OCI-LY3 (cell line): ENCODE measurements around the gene GDF9.

Experiments
- H2AFZ ChIP-seq: fragments of 200-600, 300-600 bp; shearing (Covaris generic); 2 replicates; pipeline ENCODE4 v1.6.0; 2014; ENCODE audit warnings: antibody characterized with exemption, low read depth, low read length
- H3K27ac ChIP-seq: fragments of 200-600, 300-600 bp; sonication (generic); 2 replicates; pipeline ENCODE4 v1.5.1; 2014; ENCODE audit warnings: mild to moderate bottlenecking, low read length, moderate library complexity, mixed read lengths
- H3K27me3 ChIP-seq: fragments of 200-600, 300-600 bp; sonication (generic); 2 replicates; pipeline ENCODE4 v1.6.1; 2014; ENCODE audit warnings: low read depth, low read length, mixed read lengths
- H3K36me3 ChIP-seq: fragments of 200-600, 300-600 bp; sonication (generic); replicated peaks from 2 replicates; pipeline ENCODE3; 2014; ENCODE audit warnings: low read depth, low read length, mixed read lengths
- H3K4me1 ChIP-seq: fragments of 300-600, 200-600 bp; sonication (generic); 2 replicates; pipeline ENCODE4 v1.6.1; 2014; ENCODE audit warnings: low read length, mixed read lengths
- H3K4me2 ChIP-seq: fragments of 200-600, 300-600 bp; sonication (generic); 2 replicates; pipeline ENCODE4 v1.6.1; 2014; ENCODE audit warnings: low read length, mixed read lengths
- H3K4me3 ChIP-seq: fragments of 300-600, 200-600 bp; sonication (generic); 2 replicates; pipeline ENCODE4 v1.5.1; 2014; ENCODE audit warnings: antibody characterized with exemption, mild to moderate bottlenecking, low read length, moderate library complexity
- H3K79me2 ChIP-seq: fragments of 300-600, 200-600 bp; shearing (Covaris generic); 2 replicates; pipeline ENCODE4 v1.6.1; 2014; ENCODE audit warnings: mild to moderate bottlenecking, low read length, mixed read lengths
- H3K9ac ChIP-seq: fragments of 300-600, 200-600 bp; shearing (Covaris generic); 2 replicates; pipeline ENCODE4 v1.6.0; 2014; ENCODE audit warnings: mild to moderate bottlenecking, low read length, moderate library complexity
- H3K9me3 ChIP-seq: fragments of 200-600, 300-600 bp; shearing (Covaris generic); 2 replicates; pipeline ENCODE4 v1.6.1; 2014; ENCODE audit warnings: low read length, mixed read lengths; ENCODE audit not compliant: insufficient read depth
- H4K20me1 ChIP-seq: fragments of 200-600, 300-600 bp; sonication (generic); 2 replicates; pipeline ENCODE4 v1.6.1; 2016; ENCODE audit warnings: low read length, mixed read lengths; ENCODE audit not compliant: insufficient read depth
- EZH2phosphoT487 ChIP-seq: fragments of 200-600 bp; shearing (Covaris generic); IDR thresholded peaks from 2 replicates; pipeline ENCODE4 v1.6.1; 2018; ENCODE audit warnings: antibody characterized with exemption, mixed run types, low read depth
- TF ChIP-seq, protein P1 (sequence below): fragments of 200-600, 300-600 bp; sonication (generic); IDR thresholded peaks from 2 replicates; pipeline ENCODE4 v1.5.1; 2014; ENCODE audit warnings: antibody characterized with exemption, low read length, low read depth

The GDF9 gene

DNA sequence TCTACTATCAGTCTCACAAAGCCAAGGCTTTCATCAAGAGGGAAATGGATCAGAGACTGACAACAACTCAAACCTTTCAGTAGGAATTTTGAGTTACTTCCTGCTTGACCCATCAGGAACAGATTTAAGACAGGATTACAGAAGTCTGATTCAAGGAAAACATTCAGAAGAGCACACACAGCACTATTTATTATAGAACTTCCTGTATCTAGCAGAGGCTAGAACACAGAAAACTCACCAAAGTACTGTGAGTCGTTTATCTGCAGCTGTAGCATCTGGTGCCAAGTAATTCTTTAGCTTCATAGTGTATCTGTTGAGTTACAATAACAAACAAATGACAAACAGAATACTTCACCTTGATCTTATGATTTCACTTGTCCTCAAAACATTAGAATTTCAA is 21.0 kb upstream of the GDF9 start:
- H3K36me3 ChIP-seq = peaks cover 16% of the 10 kb centered on the region

DNA sequence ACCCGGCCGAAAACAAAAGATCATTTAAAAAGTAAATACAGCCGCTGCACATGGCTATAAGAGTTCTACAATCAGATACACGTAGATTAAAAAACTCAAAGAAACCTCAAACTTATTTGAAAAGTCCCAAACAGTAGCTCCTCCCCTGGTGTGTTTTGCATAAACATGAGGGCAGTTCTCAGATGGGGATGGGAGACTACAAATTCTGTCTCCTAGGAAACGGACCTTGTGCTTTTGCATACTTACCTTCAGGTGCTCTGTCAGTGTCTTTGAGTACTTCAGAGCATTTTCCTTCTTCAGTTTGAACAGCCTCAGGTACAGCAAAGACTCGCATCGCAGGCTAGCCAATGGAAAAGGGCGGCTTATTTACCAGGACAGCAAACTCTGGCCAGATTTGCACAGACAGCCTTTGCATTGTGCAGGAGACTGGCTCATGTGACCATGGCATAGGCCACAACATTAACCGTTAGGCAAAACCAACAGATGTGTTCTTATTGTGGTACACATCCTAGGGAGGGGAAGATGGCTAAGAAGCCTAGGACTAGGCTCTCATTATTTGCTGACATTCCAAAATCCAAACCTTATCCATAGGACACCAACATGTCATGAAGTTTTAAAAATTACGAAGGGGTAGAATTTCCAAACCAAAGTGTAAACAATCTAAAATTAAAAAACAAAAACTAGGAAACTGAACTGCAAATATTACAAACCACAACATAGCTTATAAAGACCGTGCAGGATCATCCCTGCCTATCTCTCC is 20.0 kb upstream of the GDF9 start:
- Histone ChIP-seq H3K4me3 (no peak overlapping the region), H3K27ac (no peak overlapping the region)
- TF ChIP-seq EZH2phosphoT487 = no peak
- TF ChIP-seq, protein P1, sequence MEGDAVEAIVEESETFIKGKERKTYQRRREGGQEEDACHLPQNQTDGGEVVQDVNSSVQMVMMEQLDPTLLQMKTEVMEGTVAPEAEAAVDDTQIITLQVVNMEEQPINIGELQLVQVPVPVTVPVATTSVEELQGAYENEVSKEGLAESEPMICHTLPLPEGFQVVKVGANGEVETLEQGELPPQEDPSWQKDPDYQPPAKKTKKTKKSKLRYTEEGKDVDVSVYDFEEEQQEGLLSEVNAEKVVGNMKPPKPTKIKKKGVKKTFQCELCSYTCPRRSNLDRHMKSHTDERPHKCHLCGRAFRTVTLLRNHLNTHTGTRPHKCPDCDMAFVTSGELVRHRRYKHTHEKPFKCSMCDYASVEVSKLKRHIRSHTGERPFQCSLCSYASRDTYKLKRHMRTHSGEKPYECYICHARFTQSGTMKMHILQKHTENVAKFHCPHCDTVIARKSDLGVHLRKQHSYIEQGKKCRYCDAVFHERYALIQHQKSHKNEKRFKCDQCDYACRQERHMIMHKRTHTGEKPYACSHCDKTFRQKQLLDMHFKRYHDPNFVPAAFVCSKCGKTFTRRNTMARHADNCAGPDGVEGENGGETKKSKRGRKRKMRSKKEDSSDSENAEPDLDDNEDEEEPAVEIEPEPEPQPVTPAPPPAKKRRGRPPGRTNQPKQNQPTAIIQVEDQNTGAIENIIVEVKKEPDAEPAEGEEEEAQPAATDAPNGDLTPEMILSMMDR = no peak

More for the DNA sequence above, 21.0 kb upstream of the GDF9 start:
- Histone ChIP-seq H4K20me1 (no peaks in the 10 kb centered on the region), H3K79me2 (no peaks in the 10 kb centered on the region), H3K9ac (no peak overlapping the region), H3K4me2 (no peak overlapping the region), H3K27me3 (no peaks in the 10 kb centered on the region), H3K4me1 (peaks cover 8% of the 10 kb centered on the region), H3K27ac (no peak overlapping the region), H3K9me3 (no peaks in the 10 kb centered on the region), H2AFZ (no peak overlapping the region), H3K4me3 (no peak overlapping the region)
- TF ChIP-seq, protein P1 = no peak
- no peak for TF ChIP-seq EZH2phosphoT487

DNA sequence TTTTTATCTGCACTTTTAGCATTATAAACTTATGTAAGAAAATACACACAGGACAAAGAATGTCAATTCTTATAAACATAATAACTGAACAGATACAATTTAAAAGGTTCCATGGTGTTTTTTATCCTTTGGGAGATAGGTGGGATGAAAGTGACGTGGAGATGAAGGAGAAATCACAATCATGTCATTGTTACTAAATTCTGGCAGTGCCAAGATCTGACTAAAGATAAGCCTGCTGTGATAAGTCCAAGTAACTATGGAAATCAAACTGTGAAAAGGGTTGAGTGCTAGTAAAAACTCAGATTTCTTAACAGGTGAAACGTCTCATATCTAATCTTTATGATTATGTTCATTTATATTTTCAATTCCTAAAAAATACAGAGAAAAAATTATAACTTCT is 18.3 kb upstream of the GDF9 start:
- no peak for TF ChIP-seq EZH2phosphoT487
- TF ChIP-seq, protein P1 = no peak
- Histone ChIP-seq H3K4me1 (peaks cover 8% of the 10 kb centered on the region), H3K27me3 (no peaks in the 10 kb centered on the region), H3K4me3 (no peak overlapping the region), H3K9ac (no peak overlapping the region), H2AFZ (no peak overlapping the region), H3K4me2 (no peak overlapping the region), H3K36me3 (peaks cover 25% of the 10 kb centered on the region), H3K27ac (no peak overlapping the region), H4K20me1 (no peaks in the 10 kb centered on the region), H3K79me2 (no peaks in the 10 kb centered on the region), H3K9me3 (no peaks in the 10 kb centered on the region)

More for the DNA sequence above, 20.0 kb upstream of the GDF9 start:
- peaks cover 18% of the 10 kb centered on the region for H3K36me3 ChIP-seq
- no peak overlapping the region for H3K9ac ChIP-seq
- peaks cover 8% of the 10 kb centered on the region for H3K4me1 ChIP-seq
- H3K4me2 ChIP-seq = no peak overlapping the region
- H2AFZ ChIP-seq = no peak overlapping the region
- H3K9me3 ChIP-seq = no peaks in the 10 kb centered on the region
- no peaks in the 10 kb centered on the region for H4K20me1 ChIP-seq
- H3K79me2 ChIP-seq = no peaks in the 10 kb centered on the region
- no peaks in the 10 kb centered on the region for H3K27me3 ChIP-seq

DNA sequence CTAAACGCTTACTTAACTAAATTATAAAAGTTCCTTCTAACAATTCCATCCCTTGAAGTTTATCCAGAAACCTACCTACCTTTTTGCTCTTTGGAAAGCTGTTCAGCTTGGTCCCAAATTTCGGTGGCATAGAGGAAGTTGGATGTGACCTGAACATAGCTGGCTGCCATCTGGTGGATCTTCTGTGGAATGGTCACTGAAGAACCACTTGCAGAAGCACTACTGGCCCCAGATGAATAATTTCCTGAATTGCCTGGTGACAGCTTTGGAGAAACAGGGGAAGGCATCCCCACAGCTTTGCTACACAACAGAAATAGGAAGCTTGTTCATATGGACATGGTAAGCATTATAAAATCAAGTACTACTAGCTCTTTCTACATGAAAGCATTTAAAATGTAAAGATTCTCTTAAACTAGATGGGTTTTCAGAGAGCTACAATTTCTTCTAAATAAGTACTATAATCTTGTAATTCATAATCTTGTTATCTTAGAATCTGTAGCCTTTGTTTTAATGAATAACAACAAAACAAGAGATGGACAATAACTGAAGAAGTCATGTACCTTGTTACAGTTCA is 17.1 kb upstream of the GDF9 start:
- no peak overlapping the region for H3K4me2 ChIP-seq
- TF ChIP-seq EZH2phosphoT487 = no peak
- TF ChIP-seq, protein P1 = peak; percentile 62
- H3K9ac ChIP-seq = no peak overlapping the region
- no peaks in the 10 kb centered on the region for H3K79me2 ChIP-seq
- H3K27me3 ChIP-seq = no peaks in the 10 kb centered on the region
- no peak overlapping the region for H2AFZ ChIP-seq
- H3K9me3 ChIP-seq = no peaks in the 10 kb centered on the region
- H4K20me1 ChIP-seq = no peaks in the 10 kb centered on the region
- peaks cover 8% of the 10 kb centered on the region for H3K4me1 ChIP-seq
- H3K4me3 ChIP-seq = no peak overlapping the region
- peaks cover 25% of the 10 kb centered on the region for H3K36me3 ChIP-seq
- H3K27ac ChIP-seq = no peak overlapping the region
